ENCODE data around the gene MSI2. TPM values are rescaled to one million over a fixed set of nuclear protein-coding genes. Genes with fewer than 3 reads are reported as not detected.

The MSI2 gene
- total RNA-seq, 4 donors from 2014 or later: 14.9 to 24.4 (median 19.8) TPM

DNA sequence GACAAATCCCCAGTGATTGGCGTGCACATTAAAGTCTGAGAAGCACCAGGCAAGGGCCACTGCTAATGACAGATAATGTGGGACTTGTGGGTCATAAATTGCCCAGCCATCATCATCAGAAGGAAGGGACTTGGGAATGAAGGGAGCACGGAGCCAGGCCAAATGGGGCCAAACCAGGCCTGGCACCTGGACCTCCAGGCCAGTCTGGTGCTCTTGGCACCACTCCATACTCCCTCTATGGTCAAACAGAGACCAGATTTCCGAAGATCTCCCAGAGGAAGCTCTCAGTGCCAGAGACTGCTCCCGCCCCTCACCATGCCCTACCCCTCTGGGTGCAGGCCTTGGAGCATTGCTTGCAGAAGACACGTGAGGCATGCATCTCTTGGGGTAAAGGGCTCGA is 346.6 kb downstream of the MSI2 start:
- TF ChIP-seq, protein P1, sequence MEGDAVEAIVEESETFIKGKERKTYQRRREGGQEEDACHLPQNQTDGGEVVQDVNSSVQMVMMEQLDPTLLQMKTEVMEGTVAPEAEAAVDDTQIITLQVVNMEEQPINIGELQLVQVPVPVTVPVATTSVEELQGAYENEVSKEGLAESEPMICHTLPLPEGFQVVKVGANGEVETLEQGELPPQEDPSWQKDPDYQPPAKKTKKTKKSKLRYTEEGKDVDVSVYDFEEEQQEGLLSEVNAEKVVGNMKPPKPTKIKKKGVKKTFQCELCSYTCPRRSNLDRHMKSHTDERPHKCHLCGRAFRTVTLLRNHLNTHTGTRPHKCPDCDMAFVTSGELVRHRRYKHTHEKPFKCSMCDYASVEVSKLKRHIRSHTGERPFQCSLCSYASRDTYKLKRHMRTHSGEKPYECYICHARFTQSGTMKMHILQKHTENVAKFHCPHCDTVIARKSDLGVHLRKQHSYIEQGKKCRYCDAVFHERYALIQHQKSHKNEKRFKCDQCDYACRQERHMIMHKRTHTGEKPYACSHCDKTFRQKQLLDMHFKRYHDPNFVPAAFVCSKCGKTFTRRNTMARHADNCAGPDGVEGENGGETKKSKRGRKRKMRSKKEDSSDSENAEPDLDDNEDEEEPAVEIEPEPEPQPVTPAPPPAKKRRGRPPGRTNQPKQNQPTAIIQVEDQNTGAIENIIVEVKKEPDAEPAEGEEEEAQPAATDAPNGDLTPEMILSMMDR (IDR thresholded peaks at IDR 0.05): no peak
- DNase-seq (ENCODE audit: low spot score) (no peak), ATAC-seq (ENCODE audit: low FRiP score) (no peak)

DNA sequence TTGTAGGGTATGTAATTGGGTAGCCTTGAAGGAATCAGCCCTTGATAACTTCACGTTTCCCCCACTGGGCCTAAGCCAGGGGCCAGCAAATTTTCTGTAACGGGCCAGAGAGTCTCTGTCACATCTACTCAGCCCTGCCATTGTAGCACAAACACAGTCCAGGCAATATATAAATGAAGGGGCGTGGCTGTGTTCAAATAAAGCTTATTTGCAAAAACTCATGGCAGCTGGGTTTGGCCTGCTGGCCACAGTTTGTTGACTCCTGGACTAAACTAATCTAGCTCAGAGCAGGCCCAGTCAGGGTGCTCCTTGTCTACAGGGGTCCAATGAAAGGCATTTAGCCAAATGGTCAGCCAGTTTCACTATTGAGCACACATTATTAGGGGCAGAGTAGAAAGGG is 347.2 kb downstream of the MSI2 start:
- TF ChIP-seq, protein P1 (IDR thresholded peaks at IDR 0.05): no peak
- DNase-seq (ENCODE audit: low spot score): no peak
- ATAC-seq (ENCODE audit: low FRiP score): no peak

DNA sequence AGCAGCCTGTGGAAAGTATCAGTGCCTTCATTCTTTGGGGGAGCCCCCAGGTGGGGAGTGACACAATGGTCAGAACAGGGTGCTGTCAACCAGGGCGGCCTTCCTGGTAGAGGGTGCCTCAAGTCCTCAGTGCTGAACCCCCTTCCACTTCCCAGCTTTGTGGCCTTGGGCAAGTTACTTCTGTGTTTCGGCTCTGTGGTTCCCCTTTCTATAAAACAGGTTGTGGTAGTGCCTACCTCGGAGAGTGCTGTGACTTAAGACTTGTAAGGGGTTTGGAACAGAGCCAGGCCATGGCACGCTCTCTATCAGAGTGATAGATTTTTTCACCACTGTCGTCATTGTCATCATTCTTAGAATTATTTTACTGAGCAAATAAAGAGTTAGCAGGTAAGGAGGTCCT is 347.7 kb downstream of the MSI2 start:
- ATAC-seq (ENCODE audit: low FRiP score): no peak
- no peak for DNase-seq (ENCODE audit: low spot score)
- TF ChIP-seq, protein P1 (IDR thresholded peaks at IDR 0.05): no peak

DNA sequence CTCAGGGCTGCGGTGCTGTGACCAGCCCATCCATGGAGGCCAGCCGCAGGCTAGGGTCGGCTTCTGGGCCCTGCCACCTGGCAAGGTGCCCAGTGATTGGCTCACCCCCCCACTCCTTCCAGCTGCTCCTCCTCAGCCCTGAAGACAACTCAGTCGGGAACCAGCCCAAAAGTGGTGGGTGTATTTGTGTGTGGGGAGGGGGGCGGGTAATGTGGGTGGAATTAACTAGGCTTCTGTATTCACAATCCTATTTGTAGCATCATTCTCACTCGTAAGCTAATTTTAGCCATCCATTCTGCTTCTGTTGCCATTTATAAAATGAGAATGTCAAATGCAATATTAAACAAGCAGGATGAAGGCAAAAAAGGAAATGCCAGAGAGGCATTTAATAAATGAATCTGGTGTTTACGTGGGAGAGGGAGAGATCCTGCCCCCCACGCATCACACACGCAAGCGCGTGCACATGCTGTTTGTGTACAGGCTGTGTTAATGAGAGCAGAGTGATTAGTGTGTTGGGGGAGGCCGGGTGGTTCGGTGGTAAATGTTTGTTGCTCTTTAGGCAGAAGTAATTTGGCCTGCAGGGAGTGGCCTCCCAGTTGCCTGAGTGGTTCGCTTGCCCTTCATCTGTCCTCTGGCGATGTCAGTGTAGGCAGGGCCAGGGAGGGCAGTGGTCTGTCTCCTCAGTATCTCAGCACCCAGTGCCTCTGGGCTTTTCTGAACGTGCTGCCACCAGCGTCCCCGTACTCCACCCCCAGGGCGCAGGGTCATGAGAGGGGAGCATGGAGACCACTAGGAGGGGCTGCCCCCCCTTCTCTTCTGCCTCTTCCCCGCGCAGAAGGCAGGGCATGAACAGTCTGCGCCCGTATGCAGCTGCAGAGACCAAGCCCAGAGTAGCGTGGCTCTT is 348.7 kb downstream of the MSI2 start:
- ATAC-seq (ENCODE audit: low FRiP score): peak; percentile 42
- TF ChIP-seq, protein P1 (IDR thresholded peaks at IDR 0.05): no peak

DNA sequence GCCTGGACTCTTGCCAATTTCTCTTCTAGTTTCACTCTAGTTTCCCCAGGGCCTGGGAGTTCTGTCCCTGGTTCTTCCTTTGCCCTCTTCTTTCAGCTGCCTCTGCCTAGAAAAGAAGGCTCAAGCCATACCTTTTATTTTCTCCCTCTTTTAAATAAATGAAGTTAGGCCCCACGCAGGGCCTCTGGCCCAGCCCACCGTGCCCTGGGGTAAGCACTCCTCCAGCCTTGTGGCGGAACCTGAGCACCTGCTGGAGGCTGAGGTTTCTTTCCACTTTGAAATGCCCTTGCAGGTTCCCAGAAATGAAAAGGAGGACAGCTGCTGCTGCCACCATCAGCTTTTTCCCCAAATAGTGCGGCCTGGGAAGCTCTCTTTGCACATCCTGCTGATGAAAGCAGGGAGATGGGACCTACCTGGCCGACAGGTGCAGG is 349.4 kb downstream of the MSI2 start:
- TF ChIP-seq, protein P1 (IDR thresholded peaks at IDR 0.05): no peak
- DNase-seq (ENCODE audit: low spot score) (no peak), ATAC-seq (ENCODE audit: low FRiP score) (no peak)

More for the DNA sequence above, 348.7 kb downstream of the MSI2 start:
- DNase-seq (ENCODE audit: low spot score): no peak

DNA sequence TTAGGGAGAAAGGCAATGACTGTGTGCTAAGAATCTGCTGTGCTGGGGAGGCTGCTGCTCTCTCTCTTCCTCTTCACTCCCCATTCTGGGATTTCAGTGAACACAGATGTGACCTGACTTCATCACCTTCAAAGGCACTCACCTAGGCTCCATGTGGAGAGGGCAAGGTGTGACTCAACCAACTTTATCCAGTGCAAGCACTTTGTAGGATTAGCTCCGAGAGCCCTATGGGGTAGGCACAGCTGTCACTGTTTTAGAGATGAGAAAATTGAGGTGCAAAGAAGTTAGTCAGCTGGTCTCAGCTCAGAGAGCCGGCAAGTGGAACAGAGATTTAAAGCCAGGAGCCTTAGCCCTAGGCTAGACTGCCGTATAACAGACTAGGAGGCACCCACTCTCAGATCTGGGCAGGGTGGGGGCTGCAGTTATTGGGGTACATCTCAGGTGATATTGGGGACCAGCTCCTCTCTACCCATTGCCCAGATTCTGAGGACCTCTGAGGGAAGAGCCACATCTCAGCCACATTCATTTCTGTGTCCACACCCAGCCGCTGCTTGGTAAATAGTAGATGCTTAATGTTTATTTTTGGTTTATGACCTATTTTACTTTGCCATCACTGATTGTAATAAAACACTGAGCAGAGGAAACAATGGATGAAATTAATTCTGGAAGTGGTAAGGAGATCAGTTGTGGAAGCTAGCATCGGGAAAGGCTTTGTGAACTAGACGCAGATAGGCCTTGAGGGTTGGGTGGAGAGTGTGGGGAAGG is 350.0 kb downstream of the MSI2 start:
- no peak for ATAC-seq (ENCODE audit: low FRiP score)
- TF ChIP-seq, protein P1 (IDR thresholded peaks at IDR 0.05): no peak
- no peak for DNase-seq (ENCODE audit: low spot score)
